Loucy (cell line): Measurements from ENCODE around the gene ATRNL1.

Source experiments
- H2AFZ ChIP-seq: fragments of 200-600 bp; sonication (generic); 2 replicates; pipeline ENCODE4 v1.6.0; 2016; ENCODE audit warnings: antibody characterized with exemption, mild to moderate bottlenecking, low read length, moderate library complexity
- H3F3A ChIP-seq: fragments of 200-600 bp; 2 replicates; pipeline ENCODE4 v1.6.0; 2016; ENCODE audit warnings: antibody characterized with exemption, low read depth, mild to moderate bottlenecking
- H3K27me3 ChIP-seq: fragments of 200-600 bp; sonication (generic); 2 replicates; pipeline ENCODE4 v1.6.1; 2014; ENCODE audit warnings: low read length, mild to moderate bottlenecking; ENCODE audit not compliant: insufficient read depth, poor library complexity, severe bottlenecking
- H3K36me3 ChIP-seq: fragments of 200-600 bp; sonication (generic); 2 replicates; pipeline ENCODE4 v1.6.1; 2016; ENCODE audit warnings: low read length; ENCODE audit not compliant: insufficient read depth
- H3K4me1 ChIP-seq: fragments of 200-600 bp; sonication (generic); 2 replicates; pipeline ENCODE4 v1.5.1; 2014; ENCODE audit warnings: low read length, mild to moderate bottlenecking; ENCODE audit not compliant: insufficient read depth, poor library complexity, severe bottlenecking
- H3K4me2 ChIP-seq: fragments of 200-600 bp; sonication (generic); 2 replicates; pipeline ENCODE4 v1.6.0; 2014; ENCODE audit warnings: antibody characterized with exemption, low read length, low read depth, mild to moderate bottlenecking; ENCODE audit not compliant: poor library complexity, severe bottlenecking
- H3K4me3 ChIP-seq: fragments of 200-600 bp; sonication (generic); 2 replicates; pipeline ENCODE4 v1.5.1; 2014; ENCODE audit warnings: low read length, mild to moderate bottlenecking, mixed read lengths; ENCODE audit not compliant: poor library complexity, severe bottlenecking
- H3K79me2 ChIP-seq: fragments of 200-600 bp; sonication (generic); 2 replicates; pipeline ENCODE4 v1.6.1; 2014; ENCODE audit warnings: low read length; ENCODE audit not compliant: insufficient read depth
- H3K9ac ChIP-seq: fragments of 200-600 bp; sonication (generic); 2 replicates; pipeline ENCODE4 v1.6.0; 2014; ENCODE audit warnings: mild to moderate bottlenecking, low read depth, low read length, moderate library complexity; ENCODE audit not compliant: poor library complexity, severe bottlenecking
- H3K9me2 ChIP-seq: fragments of 200-600 bp; sonication (generic); replicated peaks from 2 replicates; pipeline ENCODE4 v1.6.1; 2016; ENCODE audit warnings: low read depth, low read length, mixed read lengths
- H3K9me3 ChIP-seq: fragments of 200-600 bp; sonication (generic); 2 replicates; pipeline ENCODE4 v1.6.1; 2014; ENCODE audit warnings: mild to moderate bottlenecking, antibody characterized with exemption, low read length, low read depth; ENCODE audit not compliant: insufficient read depth
- H4K20me1 ChIP-seq: fragments of 200-600 bp; sonication (generic); 2 replicates; pipeline ENCODE4 v1.6.0; 2014; ENCODE audit warnings: antibody characterized with exemption, low read length, mild to moderate bottlenecking; ENCODE audit not compliant: insufficient read depth, poor library complexity, severe bottlenecking
- CTCF ChIP-seq: fragments of 200-600 bp; sonication (generic); conservative IDR thresholded peaks from 2 replicates; pipeline ENCODE4 v1.5.1; 2014; ENCODE audit warnings: mild to moderate bottlenecking, antibody characterized with exemption, low read length
- EZH2phosphoT487 ChIP-seq: fragments of 200-600 bp; IDR thresholded peaks from 2 replicates; pipeline ENCODE4 v1.6.1; 2018; ENCODE audit warnings: antibody characterized with exemption, mild to moderate bottlenecking, moderate library complexity, borderline replicate concordance

The ATRNL1 gene

GRCh38 chr10:115674496-115674895 is 581.3 kb downstream of the ATRNL1 start:
- H3K9ac ChIP-seq: no peak overlapping the region
- H3K27me3 ChIP-seq: no peaks in the 10 kb centered on the region
- no peaks in the 10 kb centered on the region for H3F3A ChIP-seq
- no peak for TF ChIP-seq CTCF
- TF ChIP-seq EZH2phosphoT487: no peak
- H4K20me1 ChIP-seq: no peaks in the 10 kb centered on the region
- H3K79me2 ChIP-seq: no peaks in the 10 kb centered on the region
- no peaks in the 10 kb centered on the region for H3K4me1 ChIP-seq
- H3K4me3 ChIP-seq: no peak overlapping the region
- H3K36me3 ChIP-seq: no peaks in the 10 kb centered on the region
- H2AFZ ChIP-seq: no peak overlapping the region
- no peaks in the 10 kb centered on the region for H3K9me3 ChIP-seq
- no peaks in the 10 kb centered on the region for H3K9me2 ChIP-seq
- H3K4me2 ChIP-seq: no peak overlapping the region

- Histone ChIP-seq H3K9me2 (no peaks in the 10 kb centered on the region), H3K79me2 (no peaks in the 10 kb centered on the region), H3F3A (peaks cover 6% of the 10 kb centered on the region; the same call in 1 of the 2 replicates), H3K4me1 (no peaks in the 10 kb centered on the region), H3K4me2 (no peak overlapping the region), H3K4me3 (no peak overlapping the region), H2AFZ (no peak overlapping the region), H3K9ac (no peak overlapping the region), H3K27me3 (no peaks in the 10 kb centered on the region), H4K20me1 (no peaks in the 10 kb centered on the region), H3K9me3 (peaks cover 17% of the 10 kb centered on the region), H3K36me3 (no peaks in the 10 kb centered on the region; the same call in 1 of the 2 replicates)
- TF ChIP-seq EZH2phosphoT487: no peak
- TF ChIP-seq CTCF: no peak
Measured at GRCh38 chr10:115696747-115697146, 603.6 kb downstream of the ATRNL1 start.

- TF ChIP-seq EZH2phosphoT487 (no peak), CTCF (no peak)
Measured at GRCh38 chr10:115706026-115706425, 612.9 kb downstream of the ATRNL1 start.

More at GRCh38 chr10:115706026-115706425, 612.9 kb downstream of the ATRNL1 start:
- Histone ChIP-seq H3F3A (no peaks in the 10 kb centered on the region), H3K9me3 (peaks cover 5% of the 10 kb centered on the region), H3K27me3 (no peaks in the 10 kb centered on the region), H2AFZ (no peak overlapping the region), H4K20me1 (no peaks in the 10 kb centered on the region), H3K9ac (no peak overlapping the region), H3K79me2 (no peaks in the 10 kb centered on the region), H3K4me2 (no peak overlapping the region), H3K4me1 (no peaks in the 10 kb centered on the region), H3K9me2 (no peaks in the 10 kb centered on the region), H3K36me3 (no peaks in the 10 kb centered on the region), H3K4me3 (no peak overlapping the region)
